Activated B cell treated with CpG ODN at 0.5 μM for 24 hours (primary cell): ENCODE data around the gene RPL9. TPM values are rescaled to one million over a fixed set of nuclear protein-coding genes. Genes with fewer than 3 reads are reported as not detected.
"Not testable (repeated sequence)": the region's sequence is repeated elsewhere in the genome, so short reads cannot be mapped to it uniquely, and the experiment has no call there.

Experiments used
- ATAC-seq: fragments of 200-7000 bp; cut with Tn5 transposase; one replicate; pipeline ENCODE4 v1.10.0; 2021; ENCODE audit warnings: low read depth, mild to moderate bottlenecking, moderate library complexity
- CTCF ChIA-PET: fragments of 350-600 bp; sonication (Branson Sonifier 250); formaldehyde crosslinking; loops from one replicate; lab custom pipeline; 2021; ENCODE audit warnings: antibody characterized with exemption; lab: Charles Lee
- POLR2A ChIA-PET: fragments of 350-600 bp; sonication (Branson Sonifier 250); formaldehyde crosslinking; loops from one replicate; lab custom pipeline; 2021; ENCODE audit warnings: antibody characterized with exemption; lab: Charles Lee
- DNase-seq: peaks from one replicate; pipeline ENCODE4 v3.0.0; 2022
- H3K27ac Mint-ChIP-seq: one replicate; pipeline ENCODE4 v1.8.0; 2020; ENCODE audit warnings: mixed read lengths
- H3K27me3 Mint-ChIP-seq: one replicate; pipeline ENCODE4 v1.8.0; 2021; ENCODE audit warnings: mixed read lengths
- H3K36me3 Mint-ChIP-seq: one replicate; pipeline ENCODE4 v1.8.0; 2021; ENCODE audit warnings: low read depth, mixed read lengths
- H3K4me1 Mint-ChIP-seq: one replicate; pipeline ENCODE4 v1.8.0; 2021; ENCODE audit warnings: mixed read lengths
- H3K4me3 Mint-ChIP-seq: one replicate; pipeline ENCODE4 v1.8.0; 2020; ENCODE audit warnings: mild to moderate bottlenecking, mixed read lengths
- H3K9me3 Mint-ChIP-seq: one replicate; pipeline ENCODE4 v1.8.0; 2020; ENCODE audit warnings: mixed read lengths
- intact Hi-C: fragments of 100-400 bp; cut with micrococcal nuclease; formaldehyde crosslinking; loops from one replicate; pipeline ENCODE4 v1.15.1; 2024
- total RNA-seq: library from RNA; stranded (reverse); gene quantifications from 2 replicates; pipeline ENCODE4 v1.2.3, GENCODE V29; 2022
- TF ChIP-seq, protein P1 (sequence below): fragments of 200-600 bp; IDR thresholded peaks from one replicate; pipeline ENCODE4 v1.8.0; 2022; ENCODE audit warnings: antibody characterized with exemption, mild to moderate bottlenecking

RPL9 gene
- total RNA-seq, 1 donor from 2014 or later = 2,632 TPM

- TF ChIP-seq, protein P1, sequence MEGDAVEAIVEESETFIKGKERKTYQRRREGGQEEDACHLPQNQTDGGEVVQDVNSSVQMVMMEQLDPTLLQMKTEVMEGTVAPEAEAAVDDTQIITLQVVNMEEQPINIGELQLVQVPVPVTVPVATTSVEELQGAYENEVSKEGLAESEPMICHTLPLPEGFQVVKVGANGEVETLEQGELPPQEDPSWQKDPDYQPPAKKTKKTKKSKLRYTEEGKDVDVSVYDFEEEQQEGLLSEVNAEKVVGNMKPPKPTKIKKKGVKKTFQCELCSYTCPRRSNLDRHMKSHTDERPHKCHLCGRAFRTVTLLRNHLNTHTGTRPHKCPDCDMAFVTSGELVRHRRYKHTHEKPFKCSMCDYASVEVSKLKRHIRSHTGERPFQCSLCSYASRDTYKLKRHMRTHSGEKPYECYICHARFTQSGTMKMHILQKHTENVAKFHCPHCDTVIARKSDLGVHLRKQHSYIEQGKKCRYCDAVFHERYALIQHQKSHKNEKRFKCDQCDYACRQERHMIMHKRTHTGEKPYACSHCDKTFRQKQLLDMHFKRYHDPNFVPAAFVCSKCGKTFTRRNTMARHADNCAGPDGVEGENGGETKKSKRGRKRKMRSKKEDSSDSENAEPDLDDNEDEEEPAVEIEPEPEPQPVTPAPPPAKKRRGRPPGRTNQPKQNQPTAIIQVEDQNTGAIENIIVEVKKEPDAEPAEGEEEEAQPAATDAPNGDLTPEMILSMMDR = no peak
- CTCF ChIA-PET = no interaction called here
- no peaks in the 10 kb centered on the region for H3K36me3 Mint-ChIP-seq
- ATAC-seq (no peak), DNase-seq (no peak)
- intact Hi-C loops = loop anchor here (10.0 kb wide), 1 partner anchor 511 kb away; no protein-coding TSS in a partner anchor
- H3K9me3 Mint-ChIP-seq = no peaks in the 10 kb centered on the region
- POLR2A ChIA-PET = no interaction called here
- no peak overlapping the region for H3K4me3 Mint-ChIP-seq
- no peak overlapping the region for H3K27ac Mint-ChIP-seq
- H3K27me3 Mint-ChIP-seq = no peaks in the 10 kb centered on the region
- H3K4me1 Mint-ChIP-seq = no peaks in the 10 kb centered on the region
Measured at GRCh38 chr4:39415678-39416283, 42.9 kb downstream of the RPL9 start.

GRCh38 chr4:39411561-39411960 is 47.2 kb downstream of the RPL9 start:
- H3K9me3 Mint-ChIP-seq, POLR2A ChIA-PET, H3K36me3 Mint-ChIP-seq, H3K27ac Mint-ChIP-seq, H3K4me1 Mint-ChIP-seq, H3K4me3 Mint-ChIP-seq, DNase-seq, ATAC-seq, H3K27me3 Mint-ChIP-seq: not testable (repeated sequence)
- CTCF ChIA-PET = interaction anchor here (1.4 kb wide), 1 partner anchor 510 kb away, joined by 4 read pairs; no protein-coding TSS in a partner anchor
- intact Hi-C loops = loop anchor here (10.0 kb wide), 1 partner anchor 507 kb away; no protein-coding TSS in a partner anchor

DNA sequence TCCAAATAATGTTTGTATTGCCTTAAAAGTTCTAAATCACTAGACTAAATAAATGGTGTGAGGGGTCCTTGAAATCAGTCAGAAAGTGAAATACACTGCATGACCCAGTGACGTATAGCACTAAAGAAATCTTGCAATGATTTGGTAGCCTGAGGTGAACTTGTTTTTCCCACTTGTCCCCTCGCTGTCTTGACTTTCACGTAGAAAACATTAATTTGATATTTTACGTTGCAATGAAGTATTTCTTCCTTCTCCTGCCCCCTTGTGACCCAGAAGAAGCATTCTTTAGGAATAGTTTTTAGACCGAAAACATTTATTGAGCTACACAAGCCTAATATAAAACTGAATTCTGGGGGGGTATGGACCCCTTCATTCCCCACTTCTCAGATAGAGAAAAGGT is 48.3 kb downstream of the RPL9 start:
- Mint-ChIP-seq H3K27me3 (peaks cover 3% of the 10 kb centered on the region), H3K36me3 (no peaks in the 10 kb centered on the region), H3K27ac (no peak overlapping the region), H3K9me3 (no peaks in the 10 kb centered on the region), H3K4me1 (no peaks in the 10 kb centered on the region), H3K4me3 (no peak overlapping the region)
- ATAC-seq (no peak), DNase-seq (no peak)
- POLR2A ChIA-PET = no interaction called here
- TF ChIP-seq, protein P1 = no peak
- CTCF ChIA-PET = interaction anchor here (1.0 to 1.4 kb wide), 2 partner anchors 507 to 509 kb away, joined by 4 read pairs; no protein-coding TSS in a partner anchor
- intact Hi-C loops = loop anchor here (10.0 kb wide), 1 partner anchor 506 kb away; no protein-coding TSS in a partner anchor

DNA sequence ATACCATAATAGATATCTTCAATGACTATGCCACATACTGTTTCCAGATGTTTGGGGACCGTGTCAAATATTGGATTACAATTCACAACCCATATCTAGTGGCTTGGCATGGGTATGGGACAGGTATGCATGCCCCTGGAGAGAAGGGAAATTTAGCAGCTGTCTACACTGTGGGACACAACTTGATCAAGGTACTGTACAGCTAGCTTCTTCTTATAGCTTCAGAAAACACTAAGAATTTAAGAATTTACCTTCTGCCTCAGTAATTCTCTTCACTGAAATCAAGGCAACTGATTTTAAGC is 51.2 kb downstream of the RPL9 start:
- DNase-seq (no peak), ATAC-seq (no peak)
- intact Hi-C loops = no loop called here
- H3K27me3 Mint-ChIP-seq = peaks cover 3% of the 10 kb centered on the region
- no peaks in the 10 kb centered on the region for H3K36me3 Mint-ChIP-seq
- TF ChIP-seq, protein P1 = no peak
- no peaks in the 10 kb centered on the region for H3K4me1 Mint-ChIP-seq
- ChIA-PET POLR2A (no interaction called here), CTCF (no interaction called here)
- H3K27ac Mint-ChIP-seq = no peak overlapping the region
- H3K9me3 Mint-ChIP-seq = no peaks in the 10 kb centered on the region
- H3K4me3 Mint-ChIP-seq = no peak overlapping the region

DNA sequence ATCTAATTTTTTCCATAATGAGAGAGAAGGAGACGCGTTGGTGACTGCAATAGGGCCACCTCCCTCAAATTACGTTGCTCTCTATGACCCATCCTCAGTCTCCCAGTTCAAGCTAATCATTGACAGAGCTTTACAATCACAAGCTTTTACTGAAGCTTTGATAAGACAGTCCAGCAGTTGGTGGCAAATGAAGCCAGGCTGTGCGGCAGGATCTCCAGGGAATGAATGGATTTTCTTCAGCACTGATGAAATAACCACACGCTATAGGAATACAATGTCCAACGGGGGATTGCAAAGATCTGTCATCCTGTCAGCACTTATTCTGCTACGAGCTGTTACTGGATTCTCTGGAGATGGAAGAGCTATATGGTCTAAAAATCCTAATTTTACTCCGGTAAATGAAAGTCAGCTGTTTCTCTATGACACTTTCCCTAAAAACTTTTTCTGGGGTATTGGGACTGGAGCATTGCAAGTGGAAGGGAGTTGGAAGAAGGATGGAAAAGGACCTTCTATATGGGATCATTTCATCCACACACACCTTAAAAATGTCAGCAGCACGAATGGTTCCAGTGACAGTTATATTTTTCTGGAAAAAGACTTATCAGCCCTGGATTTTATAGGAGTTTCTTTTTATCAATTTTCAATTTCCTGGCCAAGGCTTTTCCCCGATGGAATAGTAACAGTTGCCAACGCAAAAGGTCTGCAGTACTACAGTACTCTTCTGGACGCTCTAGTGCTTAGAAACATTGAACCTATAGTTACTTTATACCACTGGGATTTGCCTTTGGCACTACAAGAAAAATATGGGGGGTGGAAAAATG is 51.7 kb downstream of the RPL9 start, which contains the start of gene KLB:
Gene KLB, plus strand, starts transcription at position 168 of the 821 bp plus-strand sequence. Its CDS starts 20 bp downstream, at position 188.
- Mint-ChIP-seq H3K9me3 (no peaks in the 10 kb centered on the region), H3K4me3 (no peak within 1 kb of the TSS), H3K27me3 (peaks cover 3% of the 10 kb centered on the region), H3K4me1 (no peaks in the 10 kb centered on the region), H3K27ac (no peak within 1 kb of the TSS), H3K36me3 (no peaks in the 10 kb centered on the region)
- ATAC-seq (no peak), DNase-seq (no peak)
- CTCF ChIA-PET = no interaction called here
- intact Hi-C loops = no loop called here
- POLR2A ChIA-PET = no interaction called here
- TF ChIP-seq, protein P1 = no peak

Other genes with a start within 250 kb of the RPL9 start
- gene RFC1, start 92.6 kb downstream of the RPL9 start, total RNA-seq = 44.8 and 45.9 TPM in 2 replicates
- 0.18 and 0.20 TPM in 2 replicates for gene KLB, start 52.0 kb downstream of the RPL9 start, total RNA-seq
- gene LIAS, start 134 bp upstream of the RPL9 start, total RNA-seq = 19.5 and 20.5 TPM in 2 replicates
- 40.6 and 43.3 TPM in 2 replicates for gene UGDH, start 68.5 kb upstream of the RPL9 start, total RNA-seq
- gene SMIM14, start 179.9 kb upstream of the RPL9 start, total RNA-seq = 83.1 and 86.5 TPM in 2 replicates
- gene UBE2K, start 239.2 kb upstream of the RPL9 start, total RNA-seq = 54.4 and 64.0 TPM in 2 replicates